ENCODE data around the gene CD3D.

- TF ChIP-seq CTCF (conservative IDR thresholded peaks at IDR 0.05; ENCODE audit: low read depth, low read length), result no peak
- no peak for TF ChIP-seq USF2 (IDR thresholded peaks at IDR 0.05; ENCODE audit: low read depth, low read length)
- no peak for TF ChIP-seq FOS (IDR thresholded peaks at IDR 0.05; ENCODE audit: low read depth, low read length)
- TF ChIP-seq POLR2A (IDR thresholded peaks at IDR 0.05; ENCODE audit: low read depth, low read length), result no peak
- no peak for TF ChIP-seq RAD21 (IDR thresholded peaks at IDR 0.05; ENCODE audit: low read length)
- no peak for TF ChIP-seq MXI1 (IDR thresholded peaks at IDR 0.05; ENCODE audit: borderline replicate concordance, low read depth, low read length)
- no peak for TF ChIP-seq RCOR1 (IDR thresholded peaks at IDR 0.05; ENCODE audit: insufficient replicate concordance, low read length)
- no peak for TF ChIP-seq MAFK (IDR thresholded peaks at IDR 0.05; ENCODE audit: low read depth, low read length)
Measured at GRCh38 chr11:118379497-118379896, 37.0 kb upstream of the CD3D start.
